Neural cell (in vitro differentiated cells): ENCODE results near the gene KIF6.

ENCODE experiments used
- CTCF ChIP-seq: fragments of 450-650 bp; IDR thresholded peaks from 2 replicates; pipeline ENCODE4 v1.5.1; 2014; ENCODE audit warnings: antibody characterized with exemption, mild to moderate bottlenecking, moderate library complexity; ENCODE audit not compliant: poor library complexity, severe bottlenecking
- EZH2 ChIP-seq: fragments of 200-600, 300-800 bp; shearing (Covaris generic), sonication (generic); IDR thresholded peaks from 2 replicates; pipeline ENCODE4 v1.6.1; 2014; ENCODE audit warnings: antibody characterized with exemption, low read length, borderline replicate concordance, mild to moderate bottlenecking; ENCODE audit not compliant: insufficient read depth, poor library complexity, severe bottlenecking
- RAD21 ChIP-seq: fragments of 450-650 bp; conservative IDR thresholded peaks from 2 replicates; pipeline ENCODE4 v1.6.1; 2014; ENCODE audit warnings: antibody characterized with exemption, mild to moderate bottlenecking, moderate library complexity
- REST ChIP-seq: IDR thresholded peaks from 2 replicates; pipeline ENCODE4 v1.6.1; 2012; ENCODE audit warnings: borderline replicate concordance

- TF ChIP-seq EZH2, result no peak
- no peak for TF ChIP-seq CTCF
- TF ChIP-seq REST, result no peak
- no peak for TF ChIP-seq RAD21
Measured at GRCh38 chr6:39444479-39445019, 280.7 kb downstream of the KIF6 start.
